CD4-positive, alpha-beta T cell treated with Interleukin-15 for 4 hours (primary cell): Measurements from ENCODE around the gene OSM.

Experiments
- DNase-seq: peaks from one replicate; pipeline ENCODE4 v3.0.0-alpha.2; 2020; ENCODE audit warnings: low spot score

The OSM gene

DNA sequence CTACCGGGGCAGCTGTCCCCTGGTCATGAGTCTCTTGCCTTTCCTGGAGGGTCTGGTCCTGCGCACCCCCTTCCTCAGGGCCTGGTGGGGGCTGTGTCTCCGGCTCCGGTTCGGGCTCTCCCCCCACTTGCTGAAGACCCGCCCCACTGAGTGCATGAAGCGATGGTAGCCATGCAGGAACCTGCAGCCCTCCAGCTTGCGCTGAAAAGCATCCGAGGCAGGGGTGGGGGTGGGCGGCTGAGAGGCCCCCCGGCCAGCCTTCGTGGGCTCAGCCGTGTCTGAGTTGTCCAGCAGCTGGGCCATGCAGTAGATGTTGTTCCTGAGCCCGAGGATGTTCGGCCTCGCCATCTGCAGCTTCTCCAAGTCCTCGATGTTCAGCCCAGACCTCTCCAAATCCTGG is 2.8 kb downstream of the OSM start:
- no peak for DNase-seq

DNA sequence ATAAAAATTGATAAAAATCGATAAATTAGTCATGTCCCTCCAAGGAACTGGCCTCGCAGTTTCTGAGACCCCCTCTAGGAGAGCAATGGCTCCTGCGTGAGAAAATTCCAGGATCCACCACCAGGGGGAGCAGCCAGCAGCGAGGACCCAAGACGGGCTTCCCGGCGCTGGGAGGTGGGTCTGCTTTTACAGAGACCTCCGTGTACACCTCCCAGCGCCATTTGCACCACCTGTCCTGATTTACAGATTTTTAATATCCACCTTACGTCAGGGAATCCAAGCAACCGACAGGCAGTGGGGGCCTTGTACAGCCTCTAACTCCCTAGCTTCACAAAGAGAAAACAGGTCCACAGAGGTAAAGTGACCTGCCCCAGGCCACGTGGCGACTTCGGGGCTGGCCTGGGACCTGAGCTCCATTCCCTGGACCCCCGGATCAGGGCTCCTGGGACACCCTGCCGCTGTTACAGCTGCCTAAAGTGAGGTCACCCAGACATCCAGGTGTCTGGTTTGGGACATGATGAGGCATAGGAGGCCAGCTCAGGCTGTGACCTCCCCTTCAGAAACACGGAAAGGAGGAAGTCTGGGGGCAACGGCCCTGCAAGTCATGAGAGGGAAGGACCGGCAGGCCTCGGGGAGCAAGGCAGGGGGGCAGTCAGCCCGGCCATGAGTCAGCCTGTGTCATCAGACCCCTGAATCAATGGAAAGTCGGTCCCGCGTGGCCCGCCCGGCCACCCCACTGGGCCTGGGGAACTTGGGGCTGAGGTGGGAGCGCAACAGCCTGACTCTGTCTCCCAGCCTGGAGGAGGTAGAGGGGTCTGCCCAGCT is 3.5 kb downstream of the OSM start:
- DNase-seq = peak; percentile 73

DNA sequence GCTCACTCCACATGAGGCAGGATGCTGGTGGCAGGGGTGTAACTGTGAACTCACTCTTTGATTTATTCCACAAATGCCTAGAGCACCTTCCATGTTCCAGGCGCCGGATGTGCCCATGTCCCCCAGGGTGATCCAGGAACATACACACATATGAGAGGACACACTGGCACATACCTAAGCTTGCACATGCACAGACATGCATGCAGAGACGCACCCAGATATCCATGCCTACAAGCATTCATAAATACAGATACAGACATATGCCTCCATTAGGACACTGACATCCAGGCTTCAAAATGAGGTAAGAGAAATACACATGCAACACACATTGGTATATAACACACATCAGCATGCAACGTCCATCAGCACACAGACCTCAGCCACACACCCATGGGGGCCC is 4.5 kb downstream of the OSM start:
- no peak for DNase-seq

DNA sequence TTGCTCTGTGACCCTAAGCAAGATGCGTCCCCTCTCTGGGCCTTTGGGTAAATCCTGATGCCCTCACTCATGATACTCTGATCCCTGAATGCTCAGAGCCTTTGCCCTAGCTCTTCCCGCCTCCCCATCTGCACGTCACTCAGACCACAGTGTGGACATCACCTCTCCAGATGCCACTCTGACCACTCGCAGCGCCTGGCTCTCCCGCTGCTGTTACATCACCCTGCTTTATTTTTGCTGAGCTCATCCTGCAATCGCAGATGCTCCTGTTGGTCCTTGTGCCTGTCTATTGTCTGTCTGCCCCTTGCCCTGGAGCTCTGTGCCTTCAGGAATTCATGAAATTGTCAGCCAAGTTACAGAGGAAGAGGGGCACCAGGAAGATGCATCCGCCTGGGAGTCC is 5.5 kb downstream of the OSM start:
- no peak for DNase-seq

DNA sequence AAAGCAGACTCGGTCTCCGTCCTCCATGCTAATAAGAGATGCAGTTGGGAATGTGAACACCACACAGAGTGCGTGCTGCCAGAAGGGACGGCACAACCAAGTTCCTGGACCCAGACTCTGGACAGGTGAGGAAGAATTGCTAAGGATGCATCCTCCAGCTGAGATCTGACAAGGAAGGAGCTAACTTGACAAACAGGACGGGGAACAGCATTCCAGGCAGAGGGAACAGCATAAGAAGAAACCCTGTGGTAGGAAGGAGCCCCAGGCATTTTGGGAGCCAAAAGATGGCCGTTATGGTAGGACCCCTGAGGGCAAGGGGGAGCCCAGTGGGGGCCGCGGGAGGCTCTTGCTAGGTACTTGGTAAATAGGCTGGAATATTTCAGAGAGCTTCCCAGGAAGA is 6.0 kb downstream of the OSM start:
- DNase-seq = no peak

GRCh38 chr22:30260276-30260675 is 6.4 kb downstream of the OSM start:
- DNase-seq = no peak

GRCh38 chr22:30254314-30254713 is 12.3 kb downstream of the OSM start:
- no peak for DNase-seq

GRCh38 chr22:30253205-30253852 is 13.3 kb downstream of the OSM start:
- no peak for DNase-seq

GRCh38 chr22:30252411-30253204 is 14.0 kb downstream of the OSM start:
- no peak for DNase-seq

- no peak for DNase-seq
Observed at GRCh38 chr22:30251711-30252110, 14.9 kb downstream of the OSM start.

- DNase-seq = no peak
Observed at GRCh38 chr22:30250661-30251267, 15.9 kb downstream of the OSM start.

GRCh38 chr22:30250039-30250565 is 16.5 kb downstream of the OSM start:
- no peak for DNase-seq

GRCh38 chr22:30249049-30250038 is 17.3 kb downstream of the OSM start:
- DNase-seq = no peak

- DNase-seq = no peak
Observed at GRCh38 chr22:30248484-30248883, 18.2 kb downstream of the OSM start.

DNA sequence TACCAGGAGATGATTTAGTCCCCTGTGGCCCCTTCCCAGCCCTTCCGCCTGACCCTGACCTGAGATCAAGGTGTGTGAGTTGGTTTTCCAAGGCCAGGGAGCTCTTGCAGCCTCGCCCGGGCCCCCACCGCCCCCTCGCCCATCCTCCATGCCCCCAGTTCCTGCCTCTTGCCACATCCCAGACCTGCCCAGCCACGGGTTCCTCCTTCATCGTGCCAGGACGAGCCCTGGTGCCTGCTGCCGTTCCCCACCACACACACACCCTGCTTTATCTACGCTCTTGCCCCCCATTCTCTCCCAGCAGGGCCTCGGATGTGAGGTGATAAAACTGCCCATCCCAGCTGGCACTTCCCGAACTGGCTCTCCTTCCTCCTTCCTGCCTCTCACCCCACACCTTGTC is 18.7 kb downstream of the OSM start:
- DNase-seq = no peak

GRCh38 chr22:30247561-30247960 is 19.1 kb downstream of the OSM start:
- DNase-seq = no peak

- DNase-seq = no peak
Observed at GRCh38 chr22:30246814-30247376, 19.8 kb downstream of the OSM start.

DNA sequence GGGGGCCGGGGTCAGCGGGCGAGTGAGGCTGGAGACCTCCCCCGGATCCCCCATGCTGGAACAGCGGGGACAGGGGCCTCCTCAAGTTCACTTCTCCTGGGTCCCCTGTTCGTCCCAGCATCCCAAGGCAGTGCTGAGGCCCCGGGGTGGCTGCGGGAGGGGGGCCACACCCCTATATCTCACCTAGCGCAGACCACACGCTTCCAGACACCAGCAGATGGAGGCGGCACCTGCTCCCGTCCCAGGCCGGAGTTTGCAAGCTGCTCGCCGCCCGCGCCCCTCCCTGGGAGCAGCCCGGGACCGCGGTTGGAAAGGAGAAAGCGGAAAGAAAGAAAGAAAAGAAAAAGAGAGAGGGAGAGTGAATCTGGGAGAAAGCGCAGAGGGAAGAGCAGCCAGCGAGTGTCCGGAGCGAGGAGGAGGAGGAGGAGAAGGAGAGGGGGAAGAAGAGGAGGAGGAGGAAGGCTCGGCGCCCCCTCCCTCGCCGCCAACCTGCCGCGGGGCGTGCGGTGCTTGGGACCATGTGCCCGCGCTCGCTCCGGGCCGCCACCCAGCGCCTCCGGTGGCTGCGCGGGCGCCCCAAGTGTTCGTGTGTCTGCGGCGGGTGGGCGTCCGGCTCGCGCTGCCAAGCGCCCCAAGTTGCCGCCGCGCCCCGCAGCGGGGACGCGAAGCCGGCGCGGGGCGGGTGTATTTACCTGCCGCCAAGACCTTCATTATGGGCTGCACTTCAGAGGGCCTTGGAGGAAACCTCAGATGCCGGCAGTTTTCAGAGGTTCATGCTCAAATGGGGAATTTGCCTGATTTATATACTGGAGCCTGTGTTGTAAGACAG is 20.5 kb downstream of the OSM start, which contains the start of gene LIF:
LIF (minus strand) TSS at position 775 of the 829 bp plus-strand sequence; CDS start at position 711, 64 bp downstream.
- peak; percentile 33 for DNase-seq

GRCh38 chr22:30245181-30245984 is 21.3 kb downstream of the OSM start:
- DNase-seq = no peak
